Frontal cortex (tissue), 4 donors: ENCODE results near the gene DICER1. TPM values are rescaled to one million over a fixed set of nuclear protein-coding genes. Genes with fewer than 3 reads are reported as not detected.
"Not testable (repeated sequence)": the region's sequence is repeated elsewhere in the genome, so short reads cannot be mapped to it uniquely, and the experiment has no call there.

ENCODE experiments used
- DNase-seq, 2 donors: peaks; one replicate each; pipeline ENCODE4 v3.0.0; 2012; ENCODE audit warnings: low spot score in 2 of 2
- FAIRE-seq: peaks from 2 replicates; lab custom pipeline; 2012; peaks lifted over from hg19 to GRCh38; lab: Jason Lieb, UNC
- total RNA-seq: library from RNA; depleted of rRNA; stranded (reverse); fragments of >200 nt; gene quantifications from one replicate; pipeline ENCODE4 v1.2.3, GENCODE V29; 2014
- donor health status: control.
- donor health status: control.
- donor health status: control.

DICER1 gene
- total RNA-seq, 1 donor from 2014 or later: 226 TPM

DNA sequence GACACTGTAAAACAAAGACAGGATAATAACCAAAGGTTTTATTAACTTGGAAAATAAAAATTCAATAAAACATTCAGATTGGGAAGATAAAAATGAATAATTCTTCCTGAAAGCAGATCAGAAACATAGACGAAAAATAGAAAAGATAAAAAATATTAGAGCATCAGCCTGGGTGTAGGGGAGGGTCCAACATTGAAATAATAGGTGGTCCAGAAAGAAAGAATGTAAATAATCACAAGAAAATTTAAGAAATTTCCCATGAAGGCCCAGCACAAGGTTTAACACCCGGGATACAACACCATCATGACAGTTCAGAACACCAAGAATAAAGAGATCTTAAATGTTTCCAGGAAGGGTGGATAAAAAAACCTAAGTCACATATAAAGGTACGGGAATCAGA, 31.1 kb upstream of the DICER1 start:
- DNase-seq (no peak), FAIRE-seq (no peak)

GRCh38 chr14:95185767-95186392, 28.6 kb upstream of the DICER1 start:
- no peak for DNase-seq
- FAIRE-seq: no peak

GRCh38 chr14:95185033-95185766, 27.9 kb upstream of the DICER1 start:
- DNase-seq (no peak), FAIRE-seq (no peak)

- FAIRE-seq (no peak), DNase-seq (no peak)
Observed at GRCh38 chr14:95184413-95184790, 27.1 kb upstream of the DICER1 start.

- FAIRE-seq (no peak), DNase-seq (no peak)
Observed at GRCh38 chr14:95183532-95184412, 26.4 kb upstream of the DICER1 start.

- FAIRE-seq (no peak), DNase-seq (no peak)
Observed at GRCh38 chr14:95183082-95183481, 25.8 kb upstream of the DICER1 start.

GRCh38 chr14:95182379-95182778, 25.1 kb upstream of the DICER1 start:
- no peak for FAIRE-seq
- no peak for DNase-seq

DNA sequence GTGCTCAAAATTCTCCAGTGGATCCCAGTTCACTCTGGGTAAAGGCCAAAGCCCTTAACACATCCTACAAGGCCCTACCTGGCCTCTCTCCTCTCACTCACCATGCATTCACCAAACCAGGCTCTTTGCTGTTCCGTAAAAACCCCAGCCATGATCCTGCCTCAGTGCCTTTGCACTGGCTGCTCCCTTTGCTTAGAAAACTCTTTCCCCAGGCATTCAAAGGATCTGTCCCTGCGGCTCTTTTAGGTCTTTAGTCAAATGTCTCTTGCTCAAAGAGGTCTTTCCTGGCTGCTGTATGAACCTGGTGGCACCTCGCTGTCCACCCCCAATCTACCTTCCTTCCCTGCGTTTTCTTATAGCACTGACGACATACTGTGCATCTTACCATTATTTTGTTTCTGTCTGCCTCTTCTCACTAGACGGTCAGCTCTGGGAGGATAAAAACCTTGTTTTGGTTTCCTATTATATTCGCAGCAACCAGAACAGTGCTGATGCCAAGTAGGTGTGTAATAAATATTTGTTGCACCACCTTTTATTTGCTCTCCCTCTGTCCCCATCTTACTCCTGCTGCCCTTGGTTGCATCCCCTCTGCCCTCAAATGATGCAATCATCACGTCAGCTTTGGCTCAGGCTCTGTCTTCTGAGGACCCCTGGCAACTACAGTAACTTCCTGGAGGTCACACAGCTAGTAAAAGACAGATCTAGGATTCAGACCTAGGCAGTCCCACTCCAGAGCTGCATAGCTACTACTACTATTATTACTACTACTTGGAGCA, 23.8 kb upstream of the DICER1 start:
- no peak for DNase-seq
- FAIRE-seq: no peak

- not testable (repeated sequence) for DNase-seq, FAIRE-seq
Observed at GRCh38 chr14:95175670-95176069, 18.3 kb upstream of the DICER1 start.

- no peak for DNase-seq
Observed at GRCh38 chr14:95174184-95174792, 17.0 kb upstream of the DICER1 start.

GRCh38 chr14:95173518-95173917, 16.2 kb upstream of the DICER1 start:
- no peak for FAIRE-seq

More at GRCh38 chr14:95174184-95174792, 17.0 kb upstream of the DICER1 start:
- FAIRE-seq: no peak

DNA sequence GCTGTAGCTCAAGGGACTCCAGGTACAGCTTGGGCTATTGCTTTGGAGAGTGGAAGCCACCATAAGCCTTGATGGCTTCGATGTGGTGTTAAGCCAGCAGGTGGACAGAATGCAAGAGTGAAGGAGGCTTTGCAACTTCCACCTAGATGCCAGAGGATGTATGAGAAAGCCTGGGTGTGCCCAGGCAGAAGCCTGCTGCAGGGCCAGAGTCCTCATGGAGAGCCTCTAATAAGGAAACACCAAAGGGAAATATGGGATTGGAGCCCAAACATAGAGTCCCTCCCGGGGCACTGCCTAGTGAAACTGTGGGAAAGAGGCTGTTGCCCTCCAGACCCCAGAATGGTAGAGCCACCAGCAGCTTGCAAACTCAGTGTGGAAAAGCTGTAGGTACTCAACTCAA, 9.8 kb upstream of the DICER1 start:
- DNase-seq (no peak), FAIRE-seq (no peak)

More at GRCh38 chr14:95173518-95173917, 16.2 kb upstream of the DICER1 start:
- DNase-seq: no peak

GRCh38 chr14:95165517-95165916, 8.2 kb upstream of the DICER1 start:
- FAIRE-seq (no peak), DNase-seq (no peak)

- FAIRE-seq: no peak
Observed at GRCh38 chr14:95164506-95164905, 7.2 kb upstream of the DICER1 start.

DNA sequence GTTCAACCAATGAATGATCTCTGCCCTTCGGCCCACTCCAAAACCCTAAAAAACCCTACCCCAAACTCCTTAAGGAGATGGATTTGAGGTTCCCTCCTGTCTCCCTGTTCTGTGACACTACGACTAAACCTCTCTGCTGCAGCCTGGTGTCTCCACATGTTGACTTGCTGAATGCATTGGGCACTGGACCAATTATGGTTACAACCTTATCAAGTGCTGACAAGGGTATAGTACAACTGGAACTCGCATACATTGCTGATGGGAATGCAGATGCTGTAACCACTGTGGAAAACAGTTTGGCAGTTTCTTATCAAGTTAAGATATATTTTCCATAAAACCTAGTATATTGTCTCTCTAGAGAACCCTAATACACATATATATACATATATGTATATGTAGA, 6.3 kb upstream of the DICER1 start:
- DNase-seq: no peak
- no peak for FAIRE-seq

More at GRCh38 chr14:95164506-95164905, 7.2 kb upstream of the DICER1 start:
- DNase-seq: no peak

GRCh38 chr14:95163132-95163531, 5.8 kb upstream of the DICER1 start:
- DNase-seq: no peak
- FAIRE-seq: no peak

DNA sequence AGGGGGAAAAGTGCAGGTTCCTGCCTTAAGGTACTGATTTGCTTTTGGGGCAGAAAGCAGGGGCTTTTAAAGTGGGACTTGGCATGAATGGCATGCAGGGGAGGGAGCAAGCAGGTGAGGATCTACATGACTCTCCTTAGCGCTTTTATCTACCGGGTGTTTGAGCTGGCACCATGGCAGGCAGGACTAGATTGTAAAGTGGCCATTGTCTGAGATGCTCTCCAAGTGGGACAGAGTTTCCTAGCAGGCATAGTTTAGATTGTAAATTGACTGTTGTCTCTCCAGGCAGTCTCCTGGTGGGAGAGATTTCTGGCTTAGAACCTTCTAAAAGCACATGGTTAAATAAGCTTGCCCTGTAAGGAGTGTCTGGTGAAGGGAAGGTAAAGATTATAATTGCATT, 5.3 kb upstream of the DICER1 start:
- FAIRE-seq (no peak), DNase-seq (no peak)

GRCh38 chr14:95157048-95157326, 342 bp downstream of the DICER1 start:
- no peak for DNase-seq
- FAIRE-seq: no peak

DNA sequence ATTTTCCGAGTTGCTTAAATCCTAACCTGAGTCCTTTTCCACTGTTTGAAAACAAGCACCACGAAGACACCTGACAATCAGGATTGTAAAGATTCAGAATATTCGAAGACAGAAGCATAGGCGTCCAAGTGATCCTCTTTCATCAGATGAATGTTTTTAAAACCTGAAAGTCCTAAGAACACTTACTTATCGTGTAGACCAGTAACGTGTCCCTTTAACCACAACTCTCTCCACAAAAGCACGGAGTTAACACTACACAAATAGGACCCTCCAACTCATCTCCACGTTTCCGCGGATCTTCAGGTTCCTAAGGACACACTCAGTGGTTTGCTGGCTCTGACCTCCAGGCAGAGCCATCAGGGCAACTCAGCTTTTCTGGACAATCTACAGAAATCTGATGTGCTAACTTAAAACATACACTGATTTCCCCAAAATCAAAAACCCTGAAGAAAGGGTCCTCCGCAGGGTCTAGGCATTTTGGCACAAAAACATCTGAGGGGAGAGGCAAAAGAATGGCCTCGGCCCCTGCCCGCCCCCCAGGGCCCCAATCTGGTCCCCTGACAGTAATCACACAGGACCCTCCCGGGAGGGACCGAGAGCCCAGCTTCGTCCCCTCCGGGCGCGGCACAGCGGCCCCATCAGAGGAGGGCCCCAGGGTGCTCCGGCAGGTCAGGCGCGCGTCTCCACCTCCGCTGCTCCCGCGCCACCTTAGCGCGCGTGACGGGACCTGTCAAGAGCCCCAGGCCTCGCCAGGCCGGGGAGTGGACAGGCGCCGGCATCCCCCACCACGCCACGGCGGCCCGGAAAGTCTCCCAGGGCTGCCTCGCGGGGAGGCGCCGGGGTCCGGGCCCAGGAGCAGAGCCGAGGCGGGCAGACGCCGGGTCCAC, 925 bp downstream of the DICER1 start:
- FAIRE-seq: no peak
- peak in 1 of 2 donors; percentile 22 for DNase-seq
